ENCODE data around the gene STAU1. TPM values are rescaled to one million over a fixed set of nuclear protein-coding genes. Genes with fewer than 3 reads are reported as not detected.

STAU1 gene
- polyA plus RNA-seq, 1 of the 3 experiments (the other 2 are of a cell fraction): 48.2 TPM

GRCh38 chr20:49148601-49149000 lies 39.5 kb downstream of the STAU1 start (continued):
- no peak for TF ChIP-seq REST (IDR thresholded peaks at IDR 0.05; ENCODE audit: low read depth, low read length)
- no peak for TF ChIP-seq ZBTB33 (IDR thresholded peaks at IDR 0.05; ENCODE audit: borderline replicate concordance, low read depth)
- TF ChIP-seq RXRA (IDR thresholded peaks at IDR 0.05; ENCODE audit: borderline replicate concordance, low read depth): no peak
- TF ChIP-seq MXI1 (IDR thresholded peaks at IDR 0.05; ENCODE audit: low read depth, low read length): no peak
- TF ChIP-seq USF2 (IDR thresholded peaks at IDR 0.05; ENCODE audit: borderline replicate concordance, low read depth, low read length): no peak
- no peak for TF ChIP-seq SMC3 (IDR thresholded peaks at IDR 0.05; ENCODE audit: low read depth, low read length)

GRCh38 chr20:49147296-49147695 lies 40.8 kb downstream of the STAU1 start:
- Histone ChIP-seq H2AFZ (ENCODE audit: low read depth) (no peak overlapping the region), H3K4me1 (ENCODE audit: control insufficient read depth in 1 of 2, insufficient read depth in 2 of 2, low read depth in 1 of 2, low read length in 1 of 2) (no peaks in the 10 kb centered on the region), H3K9me3 (no peaks in the 10 kb centered on the region), H3K27me3 (ENCODE audit: insufficient read depth) (no peaks in the 10 kb centered on the region), H3K79me2 (ENCODE audit: insufficient read depth) (peaks cover 50% of the 10 kb centered on the region), H4K20me1 (ENCODE audit: insufficient read depth) (no peaks in the 10 kb centered on the region; the same call in 1 of the 2 replicates), H3F3A (replicated peaks; ENCODE audit: insufficient read depth) (peaks cover 5% of the 10 kb centered on the region), H3K9ac (no peak overlapping the region), H3K4me2 (no peak overlapping the region), H3K36me3 (replicated peaks in 1 of 2; ENCODE audit: control insufficient read depth in 1 of 2, insufficient read depth in 2 of 2, low read length in 1 of 2) (peaks cover 55 to 65% of the 10 kb centered on the region in 2 experiments), H3K27ac (ENCODE audit: low read depth in 2 of 2, low read length in 1 of 2) (no peak overlapping the region), H3K9me2 (no peaks in the 10 kb centered on the region), H3K4me3 (ENCODE audit: low read depth in 2 of 2, low read length in 1 of 2) (no peak overlapping the region)
- WGBS (ENCODE audit: low lambda C conversion rate): 98% methylated on average over 8 of the region's 8 CpGs
- CTCF ChIA-PET: interaction anchor here (1.1 kb wide), 1 partner anchor 14 kb away, joined by 6 read pairs; no protein-coding TSS in a partner anchor
- POLR2A ChIA-PET: no interaction called here
- DNase-seq: no peak
- TF ChIP-seq GABPA (IDR thresholded peaks at IDR 0.05; ENCODE audit: low read depth): no peak
- TF ChIP-seq REST (IDR thresholded peaks at IDR 0.05; ENCODE audit: low read depth, low read length): no peak
- TF ChIP-seq EP300 (IDR thresholded peaks at IDR 0.05; ENCODE audit: borderline replicate concordance in 1 of 2, low read depth in 1 of 2, low read length in 1 of 2): no peak
- TF ChIP-seq POLR2AphosphoS5 (IDR thresholded peaks at IDR 0.05; ENCODE audit: low read depth, low read length): no peak
- no peak for TF ChIP-seq USF1 (IDR thresholded peaks at IDR 0.05; ENCODE audit: borderline replicate concordance, low read depth)
- no peak for TF ChIP-seq PBX3 (IDR thresholded peaks at IDR 0.05)
- no peak for TF ChIP-seq GATA2 (CRISPR knock-in tag; IDR thresholded peaks at IDR 0.05)
- TF ChIP-seq RXRA (IDR thresholded peaks at IDR 0.05; ENCODE audit: borderline replicate concordance, low read depth): no peak
- no peak for TF ChIP-seq USF2 (IDR thresholded peaks at IDR 0.05; ENCODE audit: borderline replicate concordance, low read depth, low read length)
- no peak for TF ChIP-seq NRF1 (IDR thresholded peaks at IDR 0.05; ENCODE audit: low read depth, low read length)
- no peak for TF ChIP-seq TAF1 (IDR thresholded peaks at IDR 0.05; ENCODE audit: borderline replicate concordance, low read depth, low read length)
- TF ChIP-seq TCF12 (IDR thresholded peaks at IDR 0.05): no peak
